Osteoblast (primary cell): ENCODE measurements around the gene DMXL2. TPM values are rescaled to one million over a fixed set of nuclear protein-coding genes. Genes with fewer than 3 reads are reported as not detected.

Experiments used
- DNase-seq: peaks from one replicate; pipeline ENCODE4 v3.0.0; 2011; ENCODE audit warnings: low spot score, mixed read lengths; ENCODE audit not compliant: insufficient read length; ENCODE audit errors: missing footprints
- H2AFZ ChIP-seq: 2 replicates; pipeline ENCODE4 v1.6.0; 2011; ENCODE audit warnings: mild to moderate bottlenecking, low read length
- H3K27ac ChIP-seq: 2 replicates; pipeline ENCODE4 v1.5.1; 2011; ENCODE audit warnings: mild to moderate bottlenecking, low read depth, low read length, moderate library complexity
- H3K27me3 ChIP-seq: 2 replicates; pipeline ENCODE4 v1.6.0; 2012; ENCODE audit warnings: mild to moderate bottlenecking, control low read depth, inconsistent platforms, low read length, moderate library complexity; ENCODE audit not compliant: insufficient read depth
- H3K36me3 ChIP-seq: 2 replicates; pipeline ENCODE4 v1.5.1; 2011; ENCODE audit warnings: mild to moderate bottlenecking, low read length, control low read depth, moderate library complexity; ENCODE audit not compliant: insufficient read depth
- H3K4me1 ChIP-seq: 2 replicates; pipeline ENCODE4 v1.5.1; 2011; ENCODE audit warnings: mild to moderate bottlenecking, low read length, control low read depth, moderate library complexity; ENCODE audit not compliant: insufficient read depth
- H3K4me2 ChIP-seq: 2 replicates; pipeline ENCODE4 v1.6.0; 2011; ENCODE audit warnings: mild to moderate bottlenecking, low read length; ENCODE audit not compliant: insufficient read depth
- H3K4me3 ChIP-seq: fragments of 200-600 bp; sonication (generic); 3 replicates; pipeline ENCODE4 v1.5.1; 2012; ENCODE audit warnings: mild to moderate bottlenecking, low read length, inconsistent platforms; ENCODE audit not compliant: insufficient read depth
- H3K79me2 ChIP-seq: 2 replicates; pipeline ENCODE4 v1.6.0; 2012; ENCODE audit warnings: mild to moderate bottlenecking, low read length, control low read depth, inconsistent platforms; ENCODE audit not compliant: insufficient read depth
- H3K9me3 ChIP-seq: 2 replicates; pipeline ENCODE4 v1.5.1; 2011; ENCODE audit warnings: low read depth, low read length, control low read depth
- H4K20me1 ChIP-seq: 2 replicates; pipeline ENCODE4 v1.6.0; 2012; ENCODE audit warnings: mild to moderate bottlenecking, low read length, control low read depth; ENCODE audit not compliant: insufficient read depth
- CTCF ChIP-seq: IDR thresholded peaks from 2 replicates; pipeline ENCODE4 v1.5.1; 2011; ENCODE audit warnings: mild to moderate bottlenecking, low read depth, low read length, moderate library complexity; ENCODE audit errors: extremely low read depth
- total RNA-seq: library from RNA; depleted of rRNA; stranded (reverse); fragments of >200 nt; gene quantifications from 2 replicates; pipeline ENCODE4 v1.2.3, GENCODE V29; 2012

Gene DMXL2
- total RNA-seq, 1 donor, result 37.3 TPM

GRCh38 chr15:51558411-51558810, 64.2 kb downstream of the DMXL2 start:
- Histone ChIP-seq H4K20me1 (no peaks in the 10 kb centered on the region), H2AFZ (no peak overlapping the region), H3K36me3 (no peaks in the 10 kb centered on the region), H3K4me3 (no peak overlapping the region), H3K4me2 (no peak overlapping the region), H3K27ac (no peak overlapping the region), H3K27me3 (no peaks in the 10 kb centered on the region), H3K79me2 (no peaks in the 10 kb centered on the region), H3K9me3 (no peaks in the 10 kb centered on the region), H3K4me1 (no peaks in the 10 kb centered on the region)
- no peak for DNase-seq
- TF ChIP-seq CTCF, result no peak

GRCh38 chr15:51550841-51551240, 71.7 kb downstream of the DMXL2 start:
- Histone ChIP-seq H3K4me2 (no peak overlapping the region), H2AFZ (no peak overlapping the region), H3K27ac (no peak overlapping the region), H3K27me3 (no peaks in the 10 kb centered on the region), H3K36me3 (no peaks in the 10 kb centered on the region), H3K9me3 (no peaks in the 10 kb centered on the region), H3K4me1 (no peaks in the 10 kb centered on the region), H3K4me3 (no peak overlapping the region), H3K79me2 (no peaks in the 10 kb centered on the region), H4K20me1 (no peaks in the 10 kb centered on the region)
- no peak for DNase-seq
- TF ChIP-seq CTCF, result no peak

GRCh38 chr15:51547656-51548055, 74.9 kb downstream of the DMXL2 start:
- Histone ChIP-seq H2AFZ (no peak overlapping the region), H3K79me2 (no peaks in the 10 kb centered on the region), H3K27ac (no peak overlapping the region), H3K9me3 (no peaks in the 10 kb centered on the region), H3K4me3 (no peak overlapping the region), H3K36me3 (peaks cover 3% of the 10 kb centered on the region), H3K4me2 (no peak overlapping the region), H4K20me1 (no peaks in the 10 kb centered on the region), H3K4me1 (no peaks in the 10 kb centered on the region), H3K27me3 (no peaks in the 10 kb centered on the region)
- no peak for TF ChIP-seq CTCF
- DNase-seq, result no peak

GRCh38 chr15:51536965-51537574, 85.5 kb downstream of the DMXL2 start:
- no peaks in the 10 kb centered on the region for H3K79me2 ChIP-seq
- H3K36me3 ChIP-seq, result no peaks in the 10 kb centered on the region
- DNase-seq, result no peak
- no peak overlapping the region for H2AFZ ChIP-seq
- no peak overlapping the region for H3K4me2 ChIP-seq
- no peak overlapping the region for H3K4me3 ChIP-seq
- no peaks in the 10 kb centered on the region for H4K20me1 ChIP-seq
- H3K4me1 ChIP-seq, result peaks cover 3% of the 10 kb centered on the region
- peak; percentile 81 for TF ChIP-seq CTCF
- no peaks in the 10 kb centered on the region for H3K27me3 ChIP-seq
- H3K27ac ChIP-seq, result no peak overlapping the region
- no peaks in the 10 kb centered on the region for H3K9me3 ChIP-seq
